HCT116 (cell line): ENCODE measurements around the gene STXBP5. TPM values are rescaled to one million over a fixed set of nuclear protein-coding genes. Genes with fewer than 3 reads are reported as not detected.

Experiments used
- ATAC-seq: fragments of 200-7000 bp; cut with Tn5 transposase; 2 replicates; pipeline ENCODE4 v1.9.1; 2020; ENCODE audit warnings: mild to moderate bottlenecking, moderate library complexity
- BruUV-seq: library from RNA; stranded (reverse); fragments of 400-500 nt; replicated peaks from 2 replicates; lab custom pipeline; 2021; lab: Mats Ljungman, UMichigan
- CTCF ChIA-PET: fragments of 300-600 bp; sonication (Branson Sonifier 250); formaldehyde crosslinking; loops from one replicate; lab custom pipeline; 2021; ENCODE audit warnings: antibody characterized with exemption; lab: Charles Lee
- POLR2A ChIA-PET: fragments of 300-600, 350-600 bp; sonication (Branson Sonifier 250); formaldehyde crosslinking; loops from one replicate; lab custom pipeline; 2021; ENCODE audit warnings: antibody characterized with exemption; lab: Charles Lee
- RAD21 ChIA-PET, 2 experiments: fragments of 300-600 bp; sonication (Branson Sonifier 250); formaldehyde crosslinking; loops; one replicate each; lab custom pipeline; 2023; ENCODE audit warnings: low total read pairs in 2 of 2; ENCODE audit not compliant: uncharacterized antibody in 2 of 2, unreplicated experiment in 2 of 2, low non-redundant PET in 1 of 2; lab: Charles Lee
- DNase-seq: peaks from one replicate; pipeline ENCODE4 v3.0.0-alpha.2; 2010; ENCODE audit warnings: low read depth, low spot score
- H2AFZ ChIP-seq: fragments of 200-600 bp; shearing (Covaris generic), sonication (generic); 2 replicates; pipeline ENCODE4 v1.6.1; 2017; ENCODE audit warnings: low read depth, mixed run types, mixed read lengths, antibody characterized with exemption, low read length; ENCODE audit not compliant: poor library complexity, severe bottlenecking
- H3K27ac ChIP-seq: 2 replicates; pipeline ENCODE4 v1.5.1; 2012; ENCODE audit warnings: low read depth, low read length
- H3K27me3 ChIP-seq: fragments of 200-600 bp; sonication (generic); 2 replicates; pipeline ENCODE4 v1.6.1; 2016; ENCODE audit warnings: mixed run types, low read length, mixed read lengths; ENCODE audit not compliant: insufficient read depth
- H3K36me3 ChIP-seq, 2 experiments: fragments of 200-500 bp in 1 of 2; fragments of 200-600 bp in 1 of 2; sonication (Bioruptor generic) in 1 of 2; sonication (generic) in 1 of 2; 2 replicates each; pipeline versions ENCODE4 v1.5.1 to v1.6.1; 2014 to 2016; ENCODE audit warnings: low read length in 2 of 2, inconsistent platforms in 1 of 2, mixed read lengths in 1 of 2, mixed run types in 1 of 2; ENCODE audit not compliant: insufficient read depth in 2 of 2, control insufficient read depth in 1 of 2
- H3K4me1 ChIP-seq, 2 experiments: fragments of 200-600 bp in 1 of 2; sonication (generic) in 1 of 2; 2 replicates each; pipeline versions ENCODE4 v1.5.1 to v1.6.1; 2012 to 2017; ENCODE audit warnings: low read length in 2 of 2, inconsistent platforms in 1 of 2, mild to moderate bottlenecking in 1 of 2, mixed read lengths in 1 of 2, mixed run types in 1 of 2, moderate library complexity in 1 of 2; ENCODE audit not compliant: insufficient read depth in 2 of 2, control insufficient read depth in 1 of 2
- H3K4me2 ChIP-seq: fragments of 200-600 bp; sonication (generic); 2 replicates; pipeline ENCODE4 v1.6.1; 2017; ENCODE audit warnings: mixed run types, low read length, mixed read lengths
- H3K4me3 ChIP-seq, 2 experiments: fragments of 200-600 bp in 1 of 2; sonication (generic) in 1 of 2; replicated peaks in 1 of 2; 2 replicates each; pipeline ENCODE4 v1.5.1; 2011 to 2016; ENCODE audit warnings: low read length in 2 of 2, control low read depth in 1 of 2, low read depth in 1 of 2, mild to moderate bottlenecking in 1 of 2, mixed read lengths in 1 of 2, mixed run types in 1 of 2
- H3K79me2 ChIP-seq: fragments of 200-600 bp; sonication (generic); 2 replicates; pipeline ENCODE4 v1.6.1; 2017; ENCODE audit warnings: mild to moderate bottlenecking, mixed run types, low read length, moderate library complexity, mixed read lengths; ENCODE audit not compliant: insufficient read depth
- H3K9ac ChIP-seq: fragments of 200-600 bp; sonication (generic); 2 replicates; pipeline ENCODE4 v1.6.1; 2016; ENCODE audit warnings: low read length, mixed read lengths
- H3K9me2 ChIP-seq: fragments of 200-600 bp; sonication (generic), shearing (Covaris generic); 2 replicates; pipeline ENCODE4 v1.6.1; 2017; ENCODE audit warnings: mixed run types, mild to moderate bottlenecking, moderate library complexity; ENCODE audit not compliant: insufficient read depth
- H3K9me3 ChIP-seq, 2 experiments: fragments of 200-500 bp in 1 of 2; fragments of 200-600 bp in 1 of 2; sonication (Bioruptor generic) in 1 of 2; sonication (generic) in 1 of 2; 2 replicates each; pipeline ENCODE4 v1.6.1; 2014 to 2017; ENCODE audit warnings: low read length in 2 of 2, mixed read lengths in 2 of 2, inconsistent platforms in 1 of 2, low read depth in 1 of 2, mild to moderate bottlenecking in 1 of 2, mixed run types in 1 of 2, moderate library complexity in 1 of 2; ENCODE audit not compliant: control insufficient read depth in 1 of 2, insufficient read depth in 1 of 2
- H4K20me1 ChIP-seq: fragments of 200-600 bp; sonication (generic), shearing (Covaris generic); 2 replicates; pipeline ENCODE4 v1.6.1; 2017; ENCODE audit warnings: mixed run types, mild to moderate bottlenecking, moderate library complexity; ENCODE audit not compliant: insufficient read depth
- CBX3 ChIP-seq: IDR thresholded peaks from 2 replicates; pipeline ENCODE4 v1.6.1; 2012; ENCODE audit warnings: low read depth
- CEBPB ChIP-seq: IDR thresholded peaks from 2 replicates; pipeline ENCODE4 v1.6.1; 2012; ENCODE audit warnings: low read depth
- EGR1 ChIP-seq: IDR thresholded peaks from 2 replicates; pipeline ENCODE4 v1.6.1; 2012; ENCODE audit warnings: low read depth
- ELF1 ChIP-seq: IDR thresholded peaks from 2 replicates; pipeline ENCODE4 v1.6.1; 2012; ENCODE audit warnings: low read depth, borderline replicate concordance
- EZH2 ChIP-seq: fragments of 200-600 bp; sonication (generic); IDR thresholded peaks from 2 replicates; pipeline ENCODE4 v1.6.1; 2017; ENCODE audit warnings: antibody characterized with exemption, mixed run types
- EZH2phosphoT487 ChIP-seq: fragments of 200-600 bp; IDR thresholded peaks from 2 replicates; pipeline ENCODE4 v1.6.1; 2018; ENCODE audit warnings: antibody characterized with exemption, borderline replicate concordance
- FOSL1 ChIP-seq: IDR thresholded peaks from 2 replicates; pipeline ENCODE4 v1.6.1; 2012; ENCODE audit warnings: low read depth
- JUND ChIP-seq: IDR thresholded peaks from 2 replicates; pipeline ENCODE4 v1.6.1; 2012
- POLR2A ChIP-seq: IDR thresholded peaks from 2 replicates; pipeline ENCODE4 v1.7.0; 2011; ENCODE audit warnings: borderline replicate concordance; ENCODE audit not compliant: insufficient read depth, insufficient read length; ENCODE audit errors: extremely low read depth
- POLR2AphosphoS5 ChIP-seq: IDR thresholded peaks from 2 replicates; pipeline ENCODE4 v1.6.1; 2011; ENCODE audit warnings: mild to moderate bottlenecking, low read depth, low read length, moderate library complexity
- RAD21 ChIP-seq: IDR thresholded peaks from 2 replicates; pipeline ENCODE4 v1.6.1; 2012; ENCODE audit warnings: low read depth, mild to moderate bottlenecking
- SP1 ChIP-seq: IDR thresholded peaks from 2 replicates; pipeline ENCODE4 v1.6.1; 2012; ENCODE audit warnings: low read depth
- SRF ChIP-seq: IDR thresholded peaks from 2 replicates; pipeline ENCODE4 v1.6.1; 2012; ENCODE audit warnings: low read depth
- TCF7L2 ChIP-seq: IDR thresholded peaks from 2 replicates; pipeline ENCODE4 v1.7.0; 2011; ENCODE audit warnings: borderline replicate concordance, inconsistent platforms; ENCODE audit not compliant: insufficient read depth, insufficient read length; ENCODE audit errors: extremely low read depth
- YY1 ChIP-seq: IDR thresholded peaks from 2 replicates; pipeline ENCODE4 v1.6.1; 2011; ENCODE audit warnings: low read length, low read depth, moderate library complexity, mild to moderate bottlenecking; ENCODE audit not compliant: insufficient replicate concordance; ENCODE audit errors: extremely low read depth
- ZFX ChIP-seq: fragments of 450-650 bp; IDR thresholded peaks from 2 replicates; pipeline ENCODE4 v1.6.1; 2017
- ZNF274 ChIP-seq: fragments of 200-500 bp; sonication (Bioruptor generic); IDR thresholded peaks from 2 replicates; pipeline ENCODE4 v1.6.1; 2014; ENCODE audit warnings: mild to moderate bottlenecking, low read depth, low read length, inconsistent platforms
- intact Hi-C: fragments of 100-400 bp; cut with micrococcal nuclease; formaldehyde crosslinking; loops from 2 replicates; pipeline ENCODE4 v1.10.0; 2022
- total RNA-seq: library from RNA; stranded (reverse); gene quantifications from one replicate; pipeline ENCODE4 v1.2.1, GENCODE V29; 2021; ENCODE audit not compliant: unreplicated experiment
- TF ChIP-seq, protein P1 (sequence below), 3 experiments: fragments of 200-600 bp in 1 of 3; sonication (generic) in 1 of 3; IDR thresholded peaks in 2 of 3; conservative IDR thresholded peaks in 1 of 3; 2 replicates each; pipeline ENCODE4 v1.5.1; 2012 to 2017; ENCODE audit warnings: low read depth in 2 of 3, low read length in 2 of 3, antibody characterized with exemption in 1 of 3, borderline replicate concordance in 1 of 3, control low read depth in 1 of 3, mild to moderate bottlenecking in 1 of 3, mixed read lengths in 1 of 3, mixed run types in 1 of 3, moderate library complexity in 1 of 3; ENCODE audit not compliant: insufficient read depth in 1 of 3
- TF ChIP-seq, protein P2 (sequence below): IDR thresholded peaks from 2 replicates; pipeline ENCODE4 v1.6.1; 2012

The STXBP5 gene
- total RNA-seq, 1 experiment from 2014 or later: 12.6 TPM

DNA sequence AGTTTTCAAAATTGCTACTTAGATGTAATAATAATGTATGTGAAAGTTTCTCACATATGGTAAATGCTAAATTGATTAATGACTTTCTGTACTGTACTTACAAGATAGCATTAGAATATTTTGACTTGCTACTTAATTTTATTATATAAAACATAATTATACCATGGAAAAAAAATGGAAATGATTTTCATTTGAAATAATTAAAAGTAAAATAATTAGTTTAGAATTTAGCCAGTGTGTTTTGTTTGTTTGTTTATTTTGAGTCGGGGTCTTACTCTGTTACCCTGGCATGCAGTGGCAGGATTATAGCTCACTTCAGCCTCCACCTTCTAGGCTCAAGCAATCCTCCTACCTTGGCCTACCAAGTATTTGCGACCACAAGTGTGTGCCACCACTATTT, 7.1 kb downstream of the STXBP5 start:
- DNase-seq: no peak
- RAD21 ChIA-PET: no interaction called here
- no peak for TF ChIP-seq SRF
- no peak for TF ChIP-seq ELF1
- no peak for TF ChIP-seq RAD21
- no peak for TF ChIP-seq CBX3
- no peak for TF ChIP-seq EGR1
- no peak for TF ChIP-seq TCF7L2
- TF ChIP-seq POLR2A: no peak
- TF ChIP-seq YY1: no peak
- no peak for TF ChIP-seq EZH2
- TF ChIP-seq SP1: no peak
- TF ChIP-seq FOSL1: no peak
- TF ChIP-seq POLR2AphosphoS5: no peak
- no peak for TF ChIP-seq ZFX

DNA sequence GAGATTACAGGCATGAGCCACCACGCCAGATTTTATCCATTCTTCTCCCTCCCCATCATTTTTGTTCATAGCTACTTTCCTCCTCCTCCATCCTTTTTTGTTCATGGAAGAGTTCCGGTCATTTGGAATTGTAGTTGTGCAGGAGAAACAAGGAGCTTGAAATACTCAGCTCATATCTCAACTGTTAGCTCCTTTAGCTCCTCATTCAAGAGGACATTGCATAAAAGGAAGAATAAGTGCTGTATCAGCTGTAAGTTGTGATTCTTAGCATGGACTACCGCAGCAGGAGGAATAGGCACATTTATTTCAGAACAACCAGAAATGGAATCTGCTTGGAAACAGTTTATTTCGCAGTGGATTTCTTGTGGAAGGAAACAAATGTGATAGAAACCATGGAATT, 7.6 kb downstream of the STXBP5 start:
- no peak overlapping the region for H3K4me3 ChIP-seq
- no peak for TF ChIP-seq ZNF274
- TF ChIP-seq CEBPB: no peak
- TF ChIP-seq YY1: no peak
- no peak for TF ChIP-seq JUND
- no peak for TF ChIP-seq EGR1
- TF ChIP-seq, protein P1, sequence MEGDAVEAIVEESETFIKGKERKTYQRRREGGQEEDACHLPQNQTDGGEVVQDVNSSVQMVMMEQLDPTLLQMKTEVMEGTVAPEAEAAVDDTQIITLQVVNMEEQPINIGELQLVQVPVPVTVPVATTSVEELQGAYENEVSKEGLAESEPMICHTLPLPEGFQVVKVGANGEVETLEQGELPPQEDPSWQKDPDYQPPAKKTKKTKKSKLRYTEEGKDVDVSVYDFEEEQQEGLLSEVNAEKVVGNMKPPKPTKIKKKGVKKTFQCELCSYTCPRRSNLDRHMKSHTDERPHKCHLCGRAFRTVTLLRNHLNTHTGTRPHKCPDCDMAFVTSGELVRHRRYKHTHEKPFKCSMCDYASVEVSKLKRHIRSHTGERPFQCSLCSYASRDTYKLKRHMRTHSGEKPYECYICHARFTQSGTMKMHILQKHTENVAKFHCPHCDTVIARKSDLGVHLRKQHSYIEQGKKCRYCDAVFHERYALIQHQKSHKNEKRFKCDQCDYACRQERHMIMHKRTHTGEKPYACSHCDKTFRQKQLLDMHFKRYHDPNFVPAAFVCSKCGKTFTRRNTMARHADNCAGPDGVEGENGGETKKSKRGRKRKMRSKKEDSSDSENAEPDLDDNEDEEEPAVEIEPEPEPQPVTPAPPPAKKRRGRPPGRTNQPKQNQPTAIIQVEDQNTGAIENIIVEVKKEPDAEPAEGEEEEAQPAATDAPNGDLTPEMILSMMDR (IDR thresholded peaks at IDR 0.05 in 2 of 3, conservative IDR thresholded peaks at IDR 0.05 in 1 of 3; ENCODE audit: borderline replicate concordance in 1 of 3, insufficient read depth in 1 of 3, low read depth in 2 of 3, low read length in 2 of 3): no peak
- no peak for TF ChIP-seq RAD21
- TF ChIP-seq SRF: no peak
- TF ChIP-seq, protein P2, sequence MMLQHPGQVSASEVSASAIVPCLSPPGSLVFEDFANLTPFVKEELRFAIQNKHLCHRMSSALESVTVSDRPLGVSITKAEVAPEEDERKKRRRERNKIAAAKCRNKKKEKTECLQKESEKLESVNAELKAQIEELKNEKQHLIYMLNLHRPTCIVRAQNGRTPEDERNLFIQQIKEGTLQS: no peak
- no peak for TF ChIP-seq SP1
- no peak for TF ChIP-seq POLR2AphosphoS5
- no peak for TF ChIP-seq ZFX
- no peak for TF ChIP-seq POLR2A
- TF ChIP-seq EZH2phosphoT487: no peak
- no TSS peak for BruUV-seq
- no peak overlapping the region for H3K27ac ChIP-seq
- RAD21 ChIA-PET: no interaction called here
- DNase-seq (no peak), ATAC-seq (no peak)
- CTCF ChIA-PET: no interaction called here
- H4K20me1 ChIP-seq: no peaks in the 10 kb centered on the region
- POLR2A ChIA-PET: interaction anchor here (1.0 kb wide), 1 partner anchor 9 kb away, joined by 3 read pairs; no protein-coding TSS in a partner anchor
- no peaks in the 10 kb centered on the region for H3K4me1 ChIP-seq
- H3K27me3 ChIP-seq: no peaks in the 10 kb centered on the region
- no peaks in the 10 kb centered on the region for H3K9me3 ChIP-seq
- intact Hi-C loops: no loop called here
- H3K79me2 ChIP-seq: peaks cover 7% of the 10 kb centered on the region
- H2AFZ ChIP-seq: no peak overlapping the region
- no peaks in the 10 kb centered on the region for H3K9me2 ChIP-seq
- H3K36me3 ChIP-seq: no peaks in the 10 kb centered on the region
- H3K4me2 ChIP-seq: no peak overlapping the region
- H3K9ac ChIP-seq: no peak overlapping the region

More for the DNA sequence above, 7.1 kb downstream of the STXBP5 start:
- no peaks in the 10 kb centered on the region for H3K36me3 ChIP-seq
- H3K4me3 ChIP-seq: no peak overlapping the region
- H3K27ac ChIP-seq: no peak overlapping the region
- H4K20me1 ChIP-seq: no peaks in the 10 kb centered on the region
- H3K27me3 ChIP-seq: no peaks in the 10 kb centered on the region
- no TSS peak for BruUV-seq
- no peaks in the 10 kb centered on the region for H3K4me1 ChIP-seq
- no peak overlapping the region for H3K4me2 ChIP-seq
- no peak overlapping the region for H3K9ac ChIP-seq
- no peak for ATAC-seq
- ChIA-PET CTCF (no interaction called here), POLR2A (interaction anchor here (1.0 kb wide), 1 partner anchor 8 kb away, joined by 3 read pairs; no protein-coding TSS in a partner anchor)
- H3K9me3 ChIP-seq: no peaks in the 10 kb centered on the region
- intact Hi-C loops: no loop called here
- H3K9me2 ChIP-seq: no peaks in the 10 kb centered on the region
- H2AFZ ChIP-seq: no peak overlapping the region
- peaks cover 12% of the 10 kb centered on the region for H3K79me2 ChIP-seq
